MM.1S (cell line): ENCODE data around the gene CASP9.

ENCODE experiments used
- CTCF ChIP-seq: fragments of 300-600 bp; sonication (generic); IDR thresholded peaks from 2 replicates; pipeline ENCODE4 v1.5.1; 2016; ENCODE audit warnings: antibody characterized with exemption, low read length, mixed read lengths
- EZH2 ChIP-seq: fragments of 300-600 bp; sonication (generic); optimal IDR thresholded peaks from 2 replicates; pipeline ENCODE3; 2017; ENCODE audit warnings: low read depth, mild to moderate bottlenecking, antibody characterized with exemption, low read length, mixed read lengths
- EZH2phosphoT487 ChIP-seq: fragments of 300-600 bp; sonication (generic); IDR thresholded peaks from 2 replicates; pipeline ENCODE4 v1.6.1; 2018; ENCODE audit warnings: antibody characterized with exemption, low read length

GRCh38 chr1:15492596-15492995 is 31.4 kb downstream of the CASP9 start:
- TF ChIP-seq EZH2phosphoT487 (no peak), CTCF (no peak), EZH2 (no peak)
